CD4-positive, alpha-beta T cell treated with Interleukin-15 for 1 hour (primary cell): ENCODE measurements around the gene JUN.
A peak's percentile ranks its signal among the peaks of the same experiment; 100 is the strongest.
"Not testable (repeated sequence)": the region's sequence is repeated elsewhere in the genome, so short reads cannot be mapped to it uniquely, and the experiment has no call there.

Experiments
- DNase-seq: peaks from one replicate; pipeline ENCODE4 v3.0.0-alpha.2; 2020

Gene JUN

GRCh38 chr1:58805716-58806571 is 22.1 kb upstream of the JUN start:
- no peak for DNase-seq

DNA sequence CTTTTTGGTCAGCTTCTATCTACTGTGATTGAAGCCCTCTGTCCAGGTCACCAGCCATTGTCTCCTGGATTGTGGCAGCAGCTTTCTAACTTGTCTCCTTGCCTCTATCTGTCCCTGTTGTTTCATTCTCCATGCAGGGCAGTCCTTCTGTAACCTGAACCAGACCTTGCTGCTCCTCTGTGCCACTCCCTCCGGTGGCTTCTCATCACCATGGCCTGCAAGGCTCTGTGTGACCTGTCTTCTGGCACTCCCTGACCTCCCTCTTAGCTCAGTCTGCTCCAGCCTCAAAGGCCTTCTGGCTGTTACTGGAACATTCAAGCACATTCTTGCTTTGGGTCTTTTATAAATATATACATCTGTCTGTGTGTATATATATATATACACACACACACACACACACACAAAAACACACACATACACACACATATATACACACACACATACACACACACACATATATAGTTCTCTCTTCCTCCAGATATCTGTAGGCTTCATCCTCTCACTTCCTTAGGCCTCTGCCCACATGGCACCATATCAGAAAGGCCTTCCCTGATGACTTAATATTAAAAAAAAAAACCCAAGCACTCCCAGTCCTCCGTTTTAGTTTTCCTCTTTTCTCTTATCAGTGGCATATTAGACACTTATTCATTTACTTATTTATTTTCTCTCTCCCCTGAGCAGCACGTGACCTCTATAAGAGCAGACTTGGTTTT is 21.2 kb upstream of the JUN start:
- no peak for DNase-seq

DNA sequence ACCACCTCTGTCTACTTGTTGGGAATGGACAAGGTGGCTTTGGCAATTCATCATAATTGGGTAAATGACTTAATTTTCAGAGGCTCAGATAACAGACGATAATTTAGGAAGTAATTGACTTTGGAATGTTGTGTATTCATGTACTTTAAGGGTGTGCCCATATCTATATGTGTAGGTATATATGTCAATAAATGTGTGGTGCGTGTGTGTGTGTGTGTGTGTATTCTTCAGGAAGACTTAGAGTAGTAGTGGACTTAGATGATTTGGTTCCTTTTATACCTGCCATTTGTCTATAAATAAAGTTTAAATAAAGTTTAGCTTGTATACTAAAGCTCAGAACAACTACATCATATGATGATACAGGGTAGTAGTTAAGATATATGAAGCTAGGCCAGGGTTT is 20.0 kb upstream of the JUN start:
- DNase-seq: no peak

DNA sequence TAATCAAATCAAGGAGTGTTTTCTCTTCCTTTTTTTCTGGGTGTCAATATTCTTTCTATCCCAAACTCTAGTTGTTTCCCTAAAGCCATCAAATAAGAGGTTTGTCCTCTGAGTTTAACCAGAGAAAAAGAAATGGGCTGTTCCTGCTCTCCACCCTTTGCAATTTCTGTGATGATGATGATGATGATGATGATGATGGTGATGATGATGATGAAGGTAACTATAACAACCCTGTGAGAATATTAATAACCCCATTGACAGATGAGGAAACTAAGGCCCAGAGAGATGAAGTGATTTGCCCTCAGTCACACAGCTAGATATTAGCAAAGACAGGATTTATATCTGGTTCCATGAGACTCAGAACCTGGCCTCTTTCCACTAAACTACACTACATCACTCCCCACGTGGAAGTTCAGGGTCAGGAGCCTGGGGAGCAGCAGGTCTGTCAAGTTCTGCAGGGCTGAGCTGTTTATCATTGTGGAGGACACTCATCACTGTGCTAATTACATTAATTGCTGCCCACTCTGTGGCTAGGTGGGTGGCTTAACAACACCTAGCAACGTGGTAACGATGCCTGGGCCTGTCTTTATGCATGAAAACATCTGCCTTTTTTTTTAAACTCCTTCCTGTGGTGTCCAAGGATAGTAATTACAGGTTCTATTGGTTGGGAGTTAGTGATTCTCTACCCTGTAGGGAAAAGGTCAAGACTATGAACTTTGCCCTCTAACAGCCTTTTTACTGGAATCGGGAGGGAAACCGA is 19.0 kb upstream of the JUN start:
- DNase-seq: no peak

DNA sequence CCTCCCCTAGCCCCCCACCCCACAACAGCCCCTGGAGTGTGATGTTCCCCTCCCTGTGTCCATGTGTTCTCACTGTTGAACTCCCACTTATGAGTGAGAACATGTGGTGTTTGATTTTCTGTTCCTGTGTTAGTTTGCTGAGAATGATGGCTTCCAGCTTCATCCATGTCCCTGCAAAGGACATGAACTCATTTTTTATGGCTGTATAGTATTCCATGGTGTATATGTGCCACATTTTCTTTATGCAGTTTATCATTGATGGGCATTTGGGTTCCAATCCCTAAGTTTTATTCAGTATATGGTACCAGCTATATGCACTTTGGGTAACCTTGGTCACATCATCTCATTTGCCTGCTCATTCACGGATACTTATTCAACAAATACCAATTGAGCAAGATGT is 17.4 kb upstream of the JUN start:
- not testable (repeated sequence) for DNase-seq

GRCh38 chr1:58799650-58800049 is 15.8 kb upstream of the JUN start:
- DNase-seq: no peak

GRCh38 chr1:58798910-58799442 is 15.1 kb upstream of the JUN start:
- no peak for DNase-seq

DNA sequence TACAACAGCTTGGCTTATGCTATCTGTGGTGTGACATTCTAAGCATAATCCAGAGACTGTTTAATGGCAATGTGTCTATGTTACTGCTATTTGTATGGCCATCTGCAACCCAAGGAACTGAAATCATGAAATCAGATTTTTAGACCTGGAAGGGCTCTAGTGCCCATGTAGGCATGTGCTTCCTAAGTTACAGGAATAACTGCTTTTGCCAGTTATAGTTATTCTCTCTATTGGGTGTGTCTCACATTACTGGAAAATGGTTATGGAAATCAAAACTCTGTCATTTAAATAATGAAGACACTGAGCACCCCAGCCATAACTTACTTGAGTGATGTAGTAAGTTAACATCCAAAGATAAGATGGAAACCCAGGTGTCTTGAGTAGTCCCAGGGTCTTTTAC is 12.6 kb upstream of the JUN start:
- no peak for DNase-seq

DNA sequence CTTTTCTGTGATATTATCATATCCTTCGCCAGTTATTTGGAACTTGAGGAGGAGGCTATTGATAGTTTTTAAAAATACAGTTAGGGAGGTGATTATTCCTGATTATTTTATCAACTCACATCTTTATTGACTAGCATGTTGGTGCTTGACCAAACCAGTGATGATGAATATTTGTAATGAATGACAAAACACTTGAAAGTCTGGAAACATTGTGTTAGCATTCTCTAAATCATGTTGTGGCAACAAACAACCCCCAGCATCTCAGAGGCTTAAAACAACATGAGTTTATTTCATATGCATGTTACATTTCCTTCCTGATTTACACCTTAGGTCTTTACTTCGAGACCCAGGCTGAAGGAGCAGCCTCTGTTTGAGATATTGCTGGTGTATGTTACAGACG is 10.7 kb upstream of the JUN start:
- DNase-seq: no peak

GRCh38 chr1:58792846-58793245 is 9.0 kb upstream of the JUN start:
- no peak for DNase-seq

DNA sequence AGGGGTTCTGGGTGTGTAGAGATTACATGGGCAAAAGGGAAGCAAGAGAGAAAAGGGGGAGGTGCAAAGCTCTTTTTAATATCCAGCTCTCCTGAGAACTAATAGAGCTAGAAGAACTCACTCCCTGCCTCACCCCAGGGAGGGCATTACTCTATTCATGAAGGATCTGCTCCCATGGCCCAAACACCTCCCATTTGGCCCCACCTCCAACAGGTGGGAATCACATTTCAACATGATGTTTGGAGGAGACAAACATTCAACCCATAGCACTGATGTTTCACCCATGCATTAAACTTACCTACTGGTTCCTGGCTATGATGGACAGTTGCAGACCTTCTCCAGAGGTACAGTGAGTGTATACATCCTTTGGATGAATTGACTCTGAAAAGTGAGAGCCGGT is 7.3 kb upstream of the JUN start:
- no peak for DNase-seq

GRCh38 chr1:58789996-58790660 is 6.3 kb upstream of the JUN start:
- DNase-seq: no peak

DNA sequence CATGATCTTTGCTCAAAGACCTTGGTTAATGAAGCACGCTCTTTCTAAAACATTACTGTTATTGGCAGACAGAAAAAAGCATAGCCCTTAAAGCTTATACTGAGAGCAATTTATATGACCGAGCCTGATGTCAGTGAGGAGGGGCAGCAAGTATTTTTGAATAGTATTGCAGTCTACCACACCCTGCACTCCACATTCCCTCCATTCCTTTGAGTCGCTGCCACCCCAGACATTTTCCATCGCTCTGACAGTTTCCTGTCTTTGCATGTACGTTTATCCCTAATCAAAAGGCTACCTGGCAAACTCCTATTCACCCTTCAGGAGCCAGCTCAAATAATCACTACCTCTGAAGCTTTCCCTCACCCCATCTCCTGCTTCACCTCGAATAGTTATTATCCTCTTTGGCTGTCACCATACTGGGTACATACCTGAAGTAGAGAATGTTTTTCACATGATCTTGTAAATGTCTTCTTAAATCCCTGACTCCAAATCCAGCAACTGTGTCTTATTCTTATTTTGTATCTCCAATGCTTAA is 5.5 kb upstream of the JUN start:
- DNase-seq: no peak

- no peak for DNase-seq
These were observed 4.4 kb upstream of the JUN start for GRCh38 chr1:58788259-58788658.

GRCh38 chr1:58786927-58787245 is 3.0 kb upstream of the JUN start:
- no peak for DNase-seq

- DNase-seq: no peak
These were observed 2.5 kb upstream of the JUN start for GRCh38 chr1:58786184-58786926.

DNA sequence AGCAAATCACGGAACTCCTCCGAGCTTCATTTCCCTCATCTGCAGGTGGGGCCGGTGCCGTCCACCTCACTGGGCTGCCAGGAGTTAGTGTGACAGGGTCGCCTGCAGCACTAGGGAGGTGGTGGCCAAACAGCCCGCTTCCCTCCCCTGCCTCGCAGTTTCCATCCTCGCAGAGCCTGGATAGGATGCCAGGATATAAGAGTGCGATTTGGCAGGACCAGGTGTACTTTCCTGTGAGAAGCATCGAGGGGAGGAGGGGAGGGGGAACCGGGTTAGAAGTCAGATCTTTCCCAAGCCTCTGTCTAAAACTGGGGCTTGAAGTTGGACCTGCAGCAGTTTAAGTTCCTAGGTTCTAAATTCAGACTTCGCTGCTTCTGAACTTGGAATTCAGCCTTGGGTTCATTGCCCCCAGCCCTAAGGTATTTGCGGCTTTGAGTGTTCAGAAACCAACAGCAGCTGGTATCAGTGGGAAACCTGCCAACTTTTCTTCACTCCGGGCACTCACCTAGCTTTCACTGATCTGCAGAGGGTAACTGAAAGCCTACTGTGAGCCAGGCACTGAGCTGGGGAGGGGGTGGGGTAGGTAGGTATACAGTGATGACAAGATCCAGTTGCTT is 1.7 kb upstream of the JUN start:
- DNase-seq: peak; percentile 52

DNA sequence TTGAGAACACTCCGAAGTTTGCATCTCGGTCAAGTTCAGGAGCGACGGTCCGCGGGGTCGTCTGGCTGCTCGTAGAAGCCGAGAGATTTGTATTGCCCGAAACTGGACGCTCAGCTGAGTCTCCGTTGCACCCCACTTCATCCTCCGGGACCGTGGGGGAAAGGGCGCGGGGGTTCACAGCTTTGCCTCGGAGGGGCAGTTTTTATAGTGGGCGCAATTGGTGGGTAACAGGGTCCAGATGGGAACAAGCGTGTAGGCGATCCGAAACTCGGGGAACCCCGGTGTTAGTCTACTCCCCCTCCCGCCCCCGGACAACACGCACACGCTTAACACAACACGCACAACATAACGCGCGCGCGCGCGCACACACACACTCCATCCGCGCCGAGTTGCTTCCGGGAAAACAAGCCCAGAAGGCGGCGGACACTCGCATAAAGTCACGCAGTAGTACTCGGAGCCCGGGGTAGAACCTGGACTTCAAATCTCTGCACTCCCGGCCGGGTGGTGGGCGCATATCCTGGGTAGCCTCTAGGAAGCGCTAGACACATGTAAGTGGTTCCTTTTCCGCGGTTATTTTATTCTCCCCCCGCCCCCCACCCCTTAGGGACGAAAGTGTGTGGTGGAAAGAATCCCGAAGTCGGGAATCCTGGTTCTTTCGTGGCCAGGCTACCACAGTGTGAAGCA is 1.1 kb upstream of the JUN start:
- DNase-seq: peak; percentile 94

DNA sequence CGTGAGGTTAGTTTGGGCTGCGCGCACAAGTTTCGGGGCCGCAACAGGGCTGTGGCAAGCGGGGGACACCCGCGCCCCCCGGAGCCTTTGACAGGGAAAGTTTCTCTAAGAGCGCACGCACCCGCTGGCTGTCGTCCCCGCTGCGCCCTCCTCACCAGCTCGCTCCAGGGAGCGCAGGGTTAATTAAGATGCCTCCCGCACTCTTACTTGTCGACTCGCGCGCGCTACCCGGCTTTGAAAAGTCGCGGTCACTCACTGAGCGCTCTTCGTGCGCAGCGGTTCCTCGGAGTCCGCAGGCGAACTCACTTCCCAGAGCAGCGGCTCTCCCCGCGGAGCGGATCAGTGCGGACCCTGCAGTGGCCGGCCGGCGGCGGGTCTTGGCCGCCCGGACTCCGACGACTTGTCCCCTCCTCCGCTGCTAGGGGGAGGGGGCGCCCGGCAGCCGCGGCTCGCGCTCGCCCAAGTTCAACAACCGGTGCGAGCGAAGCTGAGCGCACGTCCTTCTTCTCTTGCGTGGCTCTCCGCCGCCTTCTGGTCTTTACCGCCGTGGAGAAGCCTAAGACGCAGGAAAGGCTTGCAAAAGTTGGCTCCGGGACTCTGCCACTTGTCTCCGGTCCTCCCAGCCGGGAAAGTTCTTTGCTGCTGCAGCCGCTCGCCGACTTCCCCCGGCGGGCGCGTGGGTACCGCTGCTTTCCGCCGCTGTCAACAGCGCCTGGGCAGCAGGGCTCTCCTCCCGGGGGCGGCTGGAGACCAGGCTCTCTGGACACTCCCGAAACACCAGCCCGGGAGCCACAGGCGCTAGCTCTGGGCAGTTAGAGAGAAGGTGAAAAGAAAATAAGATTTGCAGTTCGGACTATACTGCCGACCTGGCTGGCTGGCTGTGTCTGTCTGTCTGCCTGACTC is 506 bp downstream of the JUN start:
- peak; percentile 53 for DNase-seq
